Measurements from ENCODE around the gene ZNF446.

- no peak for TF ChIP-seq CTCF (IDR thresholded peaks at IDR 0.05)
- no peak for TF ChIP-seq POLR2A (IDR thresholded peaks at IDR 0.05)
Observed at GRCh38 chr19:58471736-58472135, 4.4 kb upstream of the ZNF446 start.
